Parathyroid adenoma (tissue), 2 donors: ENCODE results near the gene RGS9BP.

ENCODE experiments used
- H2AFZ ChIP-seq: fragments of 300-600 bp; sonication (generic); one replicate; pipeline ENCODE4 v1.7.0; 2017; ENCODE audit warnings: antibody characterized with exemption, mild to moderate bottlenecking
- H3K27ac ChIP-seq: fragments of 300-600 bp; sonication (generic); one replicate; pipeline ENCODE4 v1.7.0; 2017
- H3K27me3 ChIP-seq: fragments of 300-600 bp; sonication (generic); one replicate; pipeline ENCODE4 v1.7.0; 2017; ENCODE audit warnings: low read length; ENCODE audit not compliant: control insufficient read depth, insufficient read depth
- H3K36me3 ChIP-seq: fragments of 300-600 bp; sonication (generic); one replicate; pipeline ENCODE4 v1.7.0; 2017; ENCODE audit warnings: low read length; ENCODE audit not compliant: control insufficient read depth, insufficient read depth
- H3K4me1 ChIP-seq: fragments of 300-600 bp; sonication (generic); one replicate; pipeline ENCODE4 v1.7.0; 2017; ENCODE audit warnings: control low read depth
- H3K4me2 ChIP-seq: fragments of 300-600 bp; sonication (generic); one replicate; pipeline ENCODE4 v1.7.0; 2017; ENCODE audit warnings: low read length
- H3K4me3 ChIP-seq: fragments of 300-600 bp; sonication (generic); one replicate; pipeline ENCODE4 v1.7.0; 2017; ENCODE audit warnings: low read depth, low read length
- H3K79me2 ChIP-seq: fragments of 300-600 bp; sonication (generic); one replicate; pipeline ENCODE4 v1.7.0; 2017; ENCODE audit warnings: control low read depth
- H3K9ac ChIP-seq: fragments of 300-600 bp; sonication (generic); one replicate; pipeline ENCODE4 v1.7.0; 2017; ENCODE audit warnings: mild to moderate bottlenecking
- H3K9me3 ChIP-seq: fragments of 300-600 bp; sonication (generic); one replicate; pipeline ENCODE4 v1.7.0; 2017; ENCODE audit warnings: low read length; ENCODE audit not compliant: control insufficient read depth
- CTCF ChIP-seq: fragments of 300-600 bp; sonication (generic); IDR thresholded peaks from one replicate; pipeline ENCODE4 v1.7.0; 2017; ENCODE audit warnings: antibody characterized with exemption, mild to moderate bottlenecking
- donor health status: primary hyperparathyroidism.

Gene RGS9BP

GRCh38 chr19:32675720-32676185, at the start of gene RGS9BP:
TSS of gene RGS9BP (plus strand) at chr19:32675848. CDS start at chr19:32676264, 416 bp downstream.
- no peaks in the 10 kb centered on the region for H3K4me1 ChIP-seq

GRCh38 chr19:32626969-32627368, 48.7 kb upstream of the RGS9BP start:
- H3K9me3 ChIP-seq = no peaks in the 10 kb centered on the region
- H3K27me3 ChIP-seq = no peaks in the 10 kb centered on the region
- TF ChIP-seq CTCF = no peak
- no peak overlapping the region for H2AFZ ChIP-seq
- no peak overlapping the region for H3K4me2 ChIP-seq
- no peaks in the 10 kb centered on the region for H3K4me1 ChIP-seq
- no peaks in the 10 kb centered on the region for H3K36me3 ChIP-seq
- H3K27ac ChIP-seq = no peak overlapping the region
- no peaks in the 10 kb centered on the region for H3K79me2 ChIP-seq
- no peak overlapping the region for H3K9ac ChIP-seq
- no peak overlapping the region for H3K4me3 ChIP-seq

More at GRCh38 chr19:32675720-32676185, at the start of gene RGS9BP:
- Histone ChIP-seq H2AFZ (peak within 1 kb of the TSS; percentile 86), H3K9me3 (no peaks in the 10 kb centered on the region), H3K4me3 (peak within 1 kb of the TSS; percentile 88), H3K79me2 (peaks cover 14% of the 10 kb centered on the region), H3K4me2 (peak within 1 kb of the TSS; percentile 73), H3K36me3 (no peaks in the 10 kb centered on the region), H3K9ac (no peak within 1 kb of the TSS), H3K27ac (peak within 1 kb of the TSS; percentile 56), H3K27me3 (no peaks in the 10 kb centered on the region)
- TF ChIP-seq CTCF = no peak

- H3K79me2 ChIP-seq = no peaks in the 10 kb centered on the region
- H3K27ac ChIP-seq = no peak overlapping the region
- no peaks in the 10 kb centered on the region for H3K4me1 ChIP-seq
- H3K9me3 ChIP-seq = no peaks in the 10 kb centered on the region
- no peak overlapping the region for H3K4me3 ChIP-seq
- TF ChIP-seq CTCF = no peak
- H3K36me3 ChIP-seq = no peaks in the 10 kb centered on the region
- H3K4me2 ChIP-seq = no peak overlapping the region
- no peaks in the 10 kb centered on the region for H3K27me3 ChIP-seq
- no peak overlapping the region for H3K9ac ChIP-seq
- H2AFZ ChIP-seq = no peak overlapping the region
Measured at GRCh38 chr19:32627714-32628270, 47.9 kb upstream of the RGS9BP start.

GRCh38 chr19:32630338-32630737, 45.3 kb upstream of the RGS9BP start:
- H3K36me3 ChIP-seq = no peaks in the 10 kb centered on the region
- no peak for TF ChIP-seq CTCF
- no peak overlapping the region for H3K9ac ChIP-seq
- no peaks in the 10 kb centered on the region for H3K9me3 ChIP-seq
- H3K4me3 ChIP-seq = no peak overlapping the region
- H3K27me3 ChIP-seq = no peaks in the 10 kb centered on the region
- no peak overlapping the region for H2AFZ ChIP-seq
- no peak overlapping the region for H3K27ac ChIP-seq
- H3K4me1 ChIP-seq = no peaks in the 10 kb centered on the region
- no peaks in the 10 kb centered on the region for H3K79me2 ChIP-seq
- no peak overlapping the region for H3K4me2 ChIP-seq

- no peak overlapping the region for H3K4me2 ChIP-seq
- TF ChIP-seq CTCF = no peak
- H3K27me3 ChIP-seq = no peaks in the 10 kb centered on the region
- no peak overlapping the region for H3K4me3 ChIP-seq
- no peaks in the 10 kb centered on the region for H3K9me3 ChIP-seq
- H3K79me2 ChIP-seq = no peaks in the 10 kb centered on the region
- H3K9ac ChIP-seq = no peak overlapping the region
- H3K36me3 ChIP-seq = no peaks in the 10 kb centered on the region
- H3K4me1 ChIP-seq = no peaks in the 10 kb centered on the region
- H3K27ac ChIP-seq = no peak overlapping the region
- no peak overlapping the region for H2AFZ ChIP-seq
Measured at GRCh38 chr19:32631381-32631780, 44.3 kb upstream of the RGS9BP start.
